GM19025 (cell line): Measurements from ENCODE around the gene HMGB2.

ENCODE experiments used
- ATAC-seq: cut with Tn5 transposase; IDR thresholded peaks from one replicate; pipeline ENCODE4 v1.9.1; 2021; ENCODE audit warnings: mild to moderate bottlenecking, low read depth, moderate library complexity; ENCODE audit not compliant: unreplicated experiment

Gene HMGB2

GRCh38 chr4:173289353-173289727 is 44.8 kb downstream of the HMGB2 start:
- ATAC-seq = no peak

GRCh38 chr4:173288698-173289352 is 45.3 kb downstream of the HMGB2 start:
- no peak for ATAC-seq

- no peak for ATAC-seq
These were observed 45.9 kb downstream of the HMGB2 start for GRCh38 chr4:173288296-173288695.

- no peak for ATAC-seq
These were observed 46.7 kb downstream of the HMGB2 start for GRCh38 chr4:173287486-173287885.

- ATAC-seq = no peak
These were observed 49.7 kb downstream of the HMGB2 start for GRCh38 chr4:173284463-173284862.

- no peak for ATAC-seq
These were observed 51.5 kb downstream of the HMGB2 start for GRCh38 chr4:173282626-173283025.

GRCh38 chr4:173282256-173282562 is 51.9 kb downstream of the HMGB2 start:
- no peak for ATAC-seq

- ATAC-seq = no peak
These were observed 52.5 kb downstream of the HMGB2 start for GRCh38 chr4:173281406-173282255.
